LHCN-M2 (cell line): ENCODE results near the gene DUSP14. TPM values are rescaled to one million over a fixed set of nuclear protein-coding genes. Genes with fewer than 3 reads are reported as not detected.
A peak's percentile ranks its signal among the peaks of the same experiment; 100 is the strongest.
"Not testable (repeated sequence)": the region's sequence is repeated elsewhere in the genome, so short reads cannot be mapped to it uniquely, and the experiment has no call there.

Experiments
- DNase-seq: peaks from one replicate; pipeline ENCODE4 v3.0.0-alpha.2; 2012; ENCODE audit warnings: low read depth
- total RNA-seq: library from RNA; depleted of rRNA; stranded (reverse); fragments of >200 nt; gene quantifications from 2 replicates; pipeline ENCODE4 v1.2.3, GENCODE V29; 2014

The DUSP14 gene
- total RNA-seq, 1 experiment from 2014 or later, result 52.8 TPM

GRCh38 chr17:37483311-37484039 lies 6.2 kb upstream of the DUSP14 start:
- peak; percentile 82 for DNase-seq

- DNase-seq, result no peak
Observed at GRCh38 chr17:37485938-37486570, 3.6 kb upstream of the DUSP14 start.

GRCh38 chr17:37488009-37488604 lies 1.6 kb upstream of the DUSP14 start:
- peak; percentile 92 for DNase-seq

GRCh38 chr17:37488607-37489196 lies 989 bp upstream of the DUSP14 start:
- DNase-seq, result peak; percentile 85

GRCh38 chr17:37490022-37490587 lies 414 bp downstream of the DUSP14 start:
- peak; percentile 68 for DNase-seq

GRCh38 chr17:37490638-37491614 lies 1.2 kb downstream of the DUSP14 start:
- peak; percentile 84 for DNase-seq

- no peak for DNase-seq
Observed at GRCh38 chr17:37492167-37492566, 2.5 kb downstream of the DUSP14 start.

- DNase-seq, result peak; percentile 91
Observed at GRCh38 chr17:37493249-37494027, 3.7 kb downstream of the DUSP14 start.

- DNase-seq, result no peak
Observed at GRCh38 chr17:37494401-37494831, 4.7 kb downstream of the DUSP14 start.

- no peak for DNase-seq
Observed at GRCh38 chr17:37494971-37495370, 5.3 kb downstream of the DUSP14 start.

- DNase-seq, result no peak
Observed at GRCh38 chr17:37500378-37500777, 10.7 kb downstream of the DUSP14 start.

- no peak for DNase-seq
Observed at GRCh38 chr17:37502009-37502936, 12.6 kb downstream of the DUSP14 start.

GRCh38 chr17:37503148-37503547 lies 13.5 kb downstream of the DUSP14 start:
- DNase-seq, result no peak

GRCh38 chr17:37505333-37505732 lies 15.6 kb downstream of the DUSP14 start:
- no peak for DNase-seq

- DNase-seq, result peak; percentile 30
Observed at GRCh38 chr17:37506678-37507077, 17.0 kb downstream of the DUSP14 start.

- no peak for DNase-seq
Observed at GRCh38 chr17:37507111-37507510, 17.4 kb downstream of the DUSP14 start.

- DNase-seq, result no peak
Observed at GRCh38 chr17:37510056-37510455, 20.4 kb downstream of the DUSP14 start.

- not testable (repeated sequence) for DNase-seq
Observed at GRCh38 chr17:37511642-37512041, 22.0 kb downstream of the DUSP14 start.
